HG03575 (cell line): ENCODE results near the gene SALL2.
"Not testable (repeated sequence)": the region's sequence is repeated elsewhere in the genome, so short reads cannot be mapped to it uniquely, and the experiment has no call there.

ENCODE experiments used
- ATAC-seq: cut with Tn5 transposase; IDR thresholded peaks from one replicate; pipeline ENCODE4 v1.9.1; 2021; ENCODE audit not compliant: unreplicated experiment, insufficient number of reproducible peaks, low FRiP score; ENCODE audit errors: extremely low read depth

SALL2 gene

DNA sequence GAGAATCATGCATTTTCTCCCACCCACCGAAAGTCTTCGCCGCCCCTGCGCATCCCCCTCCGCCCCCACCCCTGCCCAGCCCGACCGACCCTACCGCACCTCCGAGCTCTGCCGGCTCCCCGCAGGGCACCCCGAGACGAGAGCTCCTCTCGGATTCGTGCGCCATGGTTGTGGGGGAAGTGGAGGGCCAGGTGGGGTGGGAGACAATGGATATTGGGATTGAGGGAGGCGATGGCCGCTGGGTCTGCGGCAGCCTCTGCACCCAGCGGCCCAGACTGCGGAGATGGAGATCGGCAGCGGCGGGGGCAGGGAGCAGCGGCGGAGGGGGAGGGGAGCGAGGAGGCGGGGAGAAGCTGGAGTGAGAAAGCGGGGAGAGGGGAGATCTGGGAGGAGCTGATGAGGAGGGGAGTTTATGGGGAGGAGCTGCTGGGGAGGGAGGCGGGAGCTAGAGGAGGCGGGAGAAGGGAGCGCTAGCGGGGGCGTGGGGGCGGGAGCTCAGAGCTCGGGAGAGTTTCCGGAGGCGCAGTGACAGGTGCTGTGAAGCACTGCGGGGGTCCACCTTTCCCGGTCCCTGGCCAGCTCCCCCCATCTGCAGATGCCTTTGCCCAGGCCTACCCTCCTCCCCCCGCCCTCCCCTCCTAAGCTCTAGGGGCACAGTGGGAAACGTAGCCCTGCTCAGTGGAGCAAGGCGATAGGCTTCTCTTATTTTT lies at the start of gene SALL2:
SALL2 (minus strand) TSS at position 385 of the 710 bp plus-strand sequence; CDS start at position 166, 219 bp downstream.
- ATAC-seq: no peak

DNA sequence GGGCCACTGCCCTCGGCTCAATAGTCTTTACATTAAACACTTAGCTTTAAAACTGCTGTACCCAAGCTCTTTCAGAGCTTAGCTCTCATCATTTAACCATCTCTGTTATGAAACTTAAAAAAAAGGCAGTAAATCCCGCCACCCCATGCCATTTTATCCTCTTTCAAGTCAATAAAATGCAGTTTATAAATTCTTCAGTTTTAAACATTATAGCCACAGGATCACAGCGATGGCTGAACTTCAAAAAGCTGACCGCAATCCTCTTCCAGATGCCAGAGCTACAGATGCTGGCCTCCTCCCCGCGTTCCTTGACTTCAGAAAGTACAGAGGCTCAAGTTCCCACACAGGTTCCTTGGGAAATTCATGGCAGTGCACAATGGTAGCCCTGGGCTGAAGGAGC lies 49.5 kb upstream of the SALL2 start:
- ATAC-seq: no peak

DNA sequence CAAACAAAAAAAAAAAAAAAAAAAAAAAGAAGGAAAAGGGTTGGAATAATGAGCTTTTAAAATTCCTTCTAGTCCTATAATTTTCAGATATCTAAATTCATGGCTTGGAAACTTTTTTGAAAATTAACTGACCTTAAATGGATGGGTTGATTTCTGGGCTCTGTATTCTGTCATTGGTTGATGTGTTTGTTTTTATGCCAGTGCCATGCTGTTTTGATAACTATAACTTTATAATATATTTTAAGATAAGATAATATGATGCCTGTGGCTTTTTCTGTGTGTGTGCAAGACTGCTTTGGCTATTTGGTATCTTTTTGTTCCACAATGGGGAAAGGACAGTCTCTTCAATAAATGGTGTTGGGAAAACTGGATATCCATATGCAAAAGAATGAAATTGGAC lies 46.5 kb upstream of the SALL2 start:
- no peak for ATAC-seq

DNA sequence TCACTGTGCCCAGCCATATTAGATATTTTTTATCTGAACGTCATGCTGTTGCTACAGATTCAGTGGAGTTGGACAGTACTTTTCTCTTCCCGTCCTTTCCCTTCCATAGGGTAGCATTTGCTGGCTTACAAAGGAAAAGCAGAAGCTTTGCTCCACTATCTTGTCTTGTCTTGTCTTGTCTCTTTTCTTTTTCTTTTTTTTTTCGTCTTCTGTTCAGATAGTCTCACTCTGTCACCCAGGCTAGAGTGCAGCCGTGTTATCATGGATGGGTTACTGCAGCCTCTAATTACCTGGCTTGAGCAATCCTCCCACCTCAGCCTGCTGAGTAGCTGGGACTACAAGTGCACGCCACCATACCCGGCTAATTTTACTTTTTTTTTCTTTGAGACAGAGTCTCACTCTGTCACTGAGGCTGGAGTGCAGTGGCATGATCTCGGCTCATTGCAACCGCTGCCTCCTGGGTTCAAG lies 32.6 kb upstream of the SALL2 start:
- no peak for ATAC-seq

DNA sequence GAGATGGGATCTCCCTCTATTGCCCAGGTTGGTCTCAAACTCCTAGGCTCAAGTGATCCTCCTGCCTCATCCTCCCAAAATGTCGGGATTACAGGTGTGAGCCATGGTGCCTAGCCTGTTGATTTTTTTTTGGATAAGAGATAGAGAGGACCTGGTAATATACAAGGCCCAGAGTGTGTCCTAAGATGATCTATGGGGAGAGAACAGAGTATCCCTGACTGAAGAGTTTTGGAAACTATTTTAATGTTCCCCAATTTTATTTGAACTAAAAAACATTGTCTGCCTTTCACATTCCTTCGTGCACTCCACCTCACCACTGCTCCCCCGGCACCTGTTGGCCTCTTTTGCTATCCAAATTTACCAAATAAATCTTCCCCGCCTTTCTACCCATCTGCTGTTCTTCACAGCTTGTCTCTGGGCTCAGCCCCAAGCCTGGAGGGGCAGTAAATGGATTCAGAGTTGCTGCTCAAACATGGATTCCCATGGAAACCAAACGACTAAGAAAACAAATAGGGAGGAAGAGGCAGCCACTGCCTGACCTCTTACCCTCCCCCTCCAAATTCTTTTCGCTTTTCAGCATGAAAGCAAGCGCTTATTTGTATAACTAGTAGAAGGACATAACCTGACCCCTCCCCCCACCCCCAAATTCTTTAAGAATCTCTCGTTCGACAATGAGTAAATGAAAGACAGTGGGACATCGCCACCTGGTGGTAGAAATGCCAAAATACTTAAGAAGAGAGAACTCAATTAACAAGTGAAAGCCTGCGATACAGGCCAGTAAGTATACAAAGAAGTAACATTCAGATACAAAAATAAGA lies 31.1 kb upstream of the SALL2 start:
- no peak for ATAC-seq

GRCh38 chr14:21556378-21557083 lies 30.4 kb upstream of the SALL2 start:
- ATAC-seq: no peak

- no peak for ATAC-seq
These were observed 27.1 kb upstream of the SALL2 start for GRCh38 chr14:21553266-21553665.

GRCh38 chr14:21544588-21544987 lies 18.4 kb upstream of the SALL2 start:
- not testable (repeated sequence) for ATAC-seq

GRCh38 chr14:21543963-21544362 lies 17.8 kb upstream of the SALL2 start:
- no peak for ATAC-seq

GRCh38 chr14:21543521-21543960 lies 17.4 kb upstream of the SALL2 start:
- ATAC-seq: no peak

GRCh38 chr14:21541413-21542074 lies 15.4 kb upstream of the SALL2 start:
- ATAC-seq: no peak

- ATAC-seq: no peak
These were observed 13.2 kb upstream of the SALL2 start for GRCh38 chr14:21539189-21539940.

DNA sequence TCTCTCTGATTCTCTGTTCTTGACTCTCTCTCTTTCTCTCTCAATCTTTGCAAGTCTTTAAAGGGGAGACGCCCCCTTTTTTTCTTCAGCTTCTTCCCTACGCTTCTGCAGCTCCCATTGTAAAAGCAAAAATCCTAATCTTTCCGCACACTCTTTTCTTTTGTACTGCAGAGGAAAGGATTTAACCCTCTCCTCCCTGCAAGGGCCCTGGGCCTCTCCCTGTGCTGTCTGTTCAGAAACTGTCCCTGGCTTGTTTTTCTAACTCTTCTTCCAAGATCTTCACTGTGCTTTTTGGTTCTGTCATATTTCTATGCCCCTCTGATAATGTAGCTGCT lies 10.9 kb upstream of the SALL2 start:
- no peak for ATAC-seq

GRCh38 chr14:21536418-21537089 lies 10.4 kb upstream of the SALL2 start:
- ATAC-seq: no peak

- ATAC-seq: no peak
These were observed 9.6 kb upstream of the SALL2 start for GRCh38 chr14:21535545-21536417.

DNA sequence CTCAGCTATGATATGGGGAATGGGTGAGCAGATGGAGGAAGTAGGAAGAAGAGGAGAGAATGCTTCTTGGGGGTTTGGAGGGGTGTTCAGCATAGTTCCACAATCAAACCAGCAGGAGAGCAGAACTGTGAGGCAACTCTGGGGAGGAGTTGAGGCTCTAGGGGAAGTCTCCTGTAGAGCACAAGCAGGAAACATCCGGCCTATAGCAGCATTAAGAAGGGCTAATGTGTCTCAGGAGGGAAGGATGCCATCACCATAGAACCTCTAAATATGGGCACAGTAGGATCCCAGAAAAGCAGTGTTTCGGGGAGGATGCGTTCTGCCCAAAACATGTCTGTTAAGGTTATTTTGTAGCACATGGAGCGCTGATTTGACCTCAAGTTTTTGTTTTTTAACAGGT lies 8.4 kb upstream of the SALL2 start:
- no peak for ATAC-seq

GRCh38 chr14:21533294-21533693 lies 7.1 kb upstream of the SALL2 start:
- ATAC-seq: no peak
